Lung microvascular endothelial cell (primary cell): ENCODE results near the gene RBMS1. TPM values are rescaled to one million over a fixed set of nuclear protein-coding genes. Genes with fewer than 3 reads are reported as not detected.

Experiments
- DNase-seq, 2 donors: peaks; one replicate each; pipeline versions ENCODE4 v3.0.0 to v3.0.0-alpha.2; 2010; ENCODE audit warnings: low read depth in 2 of 2
- total RNA-seq: library from RNA; depleted of rRNA; stranded (reverse); fragments of >200 nt; gene quantifications from 2 replicates; pipeline ENCODE4 v1.2.1, GENCODE V29; 2014

RBMS1 gene
- total RNA-seq, 1 donor from 2014 or later = 74.2 TPM

GRCh38 chr2:160363055-160363454 is 130.6 kb downstream of the RBMS1 start:
- DNase-seq = no peak

- no peak for DNase-seq
Observed at GRCh38 chr2:160362541-160362940, 131.1 kb downstream of the RBMS1 start.

- DNase-seq = no peak
Observed at GRCh38 chr2:160362018-160362417, 131.6 kb downstream of the RBMS1 start.

- no peak for DNase-seq
Observed at GRCh38 chr2:160360089-160360757, 133.4 kb downstream of the RBMS1 start.

GRCh38 chr2:160358046-160358445 is 135.6 kb downstream of the RBMS1 start:
- no peak for DNase-seq

GRCh38 chr2:160356485-160356884 is 137.1 kb downstream of the RBMS1 start:
- DNase-seq = no peak

- DNase-seq = no peak
Observed at GRCh38 chr2:160355080-160355479, 138.5 kb downstream of the RBMS1 start.

GRCh38 chr2:160354677-160355076 is 138.9 kb downstream of the RBMS1 start:
- no peak for DNase-seq

GRCh38 chr2:160353813-160354212 is 139.8 kb downstream of the RBMS1 start:
- DNase-seq = no peak

- peak in 1 of 2 donors; percentile 50 for DNase-seq
Observed at GRCh38 chr2:160353166-160353565, 140.4 kb downstream of the RBMS1 start.

GRCh38 chr2:160352500-160352899 is 141.1 kb downstream of the RBMS1 start:
- DNase-seq = no peak

GRCh38 chr2:160351956-160352355 is 141.7 kb downstream of the RBMS1 start:
- peak in 1 of 2 donors; percentile 49 for DNase-seq

GRCh38 chr2:160349306-160349705 is 144.3 kb downstream of the RBMS1 start:
- no peak for DNase-seq

- DNase-seq = no peak
Observed at GRCh38 chr2:160347269-160347863, 146.2 kb downstream of the RBMS1 start.

GRCh38 chr2:160345071-160345764 is 148.4 kb downstream of the RBMS1 start:
- no peak for DNase-seq

GRCh38 chr2:160343404-160343803 is 150.2 kb downstream of the RBMS1 start:
- no peak for DNase-seq

- no peak for DNase-seq
Observed at GRCh38 chr2:160339726-160340125, 153.9 kb downstream of the RBMS1 start.

- DNase-seq = peak; percentile 38 to 64
Observed at GRCh38 chr2:160338901-160339685, 154.5 kb downstream of the RBMS1 start.

- no peak for DNase-seq
Observed at GRCh38 chr2:160337728-160338127, 155.9 kb downstream of the RBMS1 start.

GRCh38 chr2:160336635-160337034 is 157.0 kb downstream of the RBMS1 start:
- no peak for DNase-seq

GRCh38 chr2:160336105-160336504 is 157.5 kb downstream of the RBMS1 start:
- no peak for DNase-seq

GRCh38 chr2:160335441-160335840 is 158.2 kb downstream of the RBMS1 start:
- DNase-seq = no peak
